WERI-Rb-1 (cell line): Measurements from ENCODE around the gene SNX25.

ENCODE experiments used
- DNase-seq: peaks from one replicate; pipeline ENCODE4 v3.0.0-alpha.2; 2020
- H3K27ac ChIP-seq: fragments of 250-450 bp; sonication (Bioruptor Pico); 2 replicates; pipeline ENCODE4 v1.5.1; 2020; ENCODE audit warnings: mild to moderate bottlenecking, moderate library complexity
- H3K27me3 ChIP-seq: fragments of 250-450 bp; sonication (Bioruptor Pico); 2 replicates; pipeline ENCODE4 v1.5.1; 2021; ENCODE audit warnings: mild to moderate bottlenecking, low read depth, moderate library complexity; ENCODE audit not compliant: insufficient read depth, severe bottlenecking
- H3K36me3 ChIP-seq: fragments of 250-450 bp; sonication (Bioruptor Pico); 2 replicates; pipeline ENCODE4 v1.5.1; 2020; ENCODE audit warnings: mild to moderate bottlenecking, moderate library complexity
- H3K4me3 ChIP-seq: 2 replicates; pipeline ENCODE4 v1.5.1; 2011; ENCODE audit warnings: low read depth, mild to moderate bottlenecking, control low read depth, low read length
- H3K9me3 ChIP-seq: fragments of 250-450 bp; sonication (Bioruptor Pico); 2 replicates; pipeline ENCODE4 v1.5.1; 2021; ENCODE audit warnings: mild to moderate bottlenecking, moderate library complexity; ENCODE audit not compliant: severe bottlenecking
- CTCF ChIP-seq: IDR thresholded peaks from 2 replicates; pipeline ENCODE4 v1.5.1; 2011; ENCODE audit warnings: low read depth, mild to moderate bottlenecking, control low read depth, inconsistent platforms, low read length

SNX25 gene

GRCh38 chr4:185352202-185352601, 142.8 kb downstream of the SNX25 start:
- H3K36me3 ChIP-seq, result no peaks in the 10 kb centered on the region; the same call in 1 of the 2 replicates
- no peaks in the 10 kb centered on the region for H3K9me3 ChIP-seq
- no peak overlapping the region for H3K27ac ChIP-seq
- no peak for TF ChIP-seq CTCF
- H3K4me3 ChIP-seq, result peak overlapping the region; percentile 16
- H3K27me3 ChIP-seq, result no peaks in the 10 kb centered on the region
- no peak for DNase-seq

- Histone ChIP-seq H3K36me3 (no peaks in the 10 kb centered on the region; the same call in 1 of the 2 replicates), H3K9me3 (no peaks in the 10 kb centered on the region), H3K27ac (no peak overlapping the region), H3K27me3 (no peaks in the 10 kb centered on the region), H3K4me3 (no peak overlapping the region)
- no peak for DNase-seq
- TF ChIP-seq CTCF, result no peak
These were observed 143.3 kb downstream of the SNX25 start for GRCh38 chr4:185352741-185353140.

GRCh38 chr4:185357211-185357610, 147.8 kb downstream of the SNX25 start:
- no peak overlapping the region for H3K4me3 ChIP-seq
- no peaks in the 10 kb centered on the region for H3K27me3 ChIP-seq
- H3K27ac ChIP-seq, result no peak overlapping the region
- DNase-seq, result no peak
- H3K36me3 ChIP-seq, result no peaks in the 10 kb centered on the region
- H3K9me3 ChIP-seq, result no peaks in the 10 kb centered on the region
- TF ChIP-seq CTCF, result no peak

- H3K9me3 ChIP-seq, result no peaks in the 10 kb centered on the region
- no peaks in the 10 kb centered on the region for H3K36me3 ChIP-seq
- TF ChIP-seq CTCF, result no peak
- no peak overlapping the region for H3K4me3 ChIP-seq
- DNase-seq, result no peak
- no peaks in the 10 kb centered on the region for H3K27me3 ChIP-seq
- H3K27ac ChIP-seq, result no peak overlapping the region
These were observed 148.5 kb downstream of the SNX25 start for GRCh38 chr4:185357733-185358440.

GRCh38 chr4:185358514-185358913, 149.1 kb downstream of the SNX25 start:
- Histone ChIP-seq H3K27ac (no peak overlapping the region), H3K4me3 (no peak overlapping the region), H3K9me3 (no peaks in the 10 kb centered on the region), H3K36me3 (no peaks in the 10 kb centered on the region), H3K27me3 (no peaks in the 10 kb centered on the region)
- DNase-seq, result no peak
- TF ChIP-seq CTCF, result no peak

GRCh38 chr4:185358959-185359358, 149.6 kb downstream of the SNX25 start:
- H3K27me3 ChIP-seq, result no peaks in the 10 kb centered on the region
- H3K36me3 ChIP-seq, result no peaks in the 10 kb centered on the region
- no peak overlapping the region for H3K4me3 ChIP-seq
- no peak for DNase-seq
- H3K9me3 ChIP-seq, result no peaks in the 10 kb centered on the region
- no peak overlapping the region for H3K27ac ChIP-seq
- no peak for TF ChIP-seq CTCF
